Thymus (tissue), 11 donors: ENCODE data around the gene PLXND1. TPM values are rescaled to one million over a fixed set of nuclear protein-coding genes. Genes with fewer than 3 reads are reported as not detected.
A peak's percentile ranks its signal among the peaks of the same experiment; 100 is the strongest.

Experiments used
- DNase-seq, 9 donors: peaks; one replicate each; pipeline ENCODE4 v3.0.0-alpha.2; 2013; ENCODE audit warnings: low spot score in 9 of 9, low read depth in 6 of 9, missing footprints in 1 of 9
- H3K27ac ChIP-seq, 2 donors: one replicate each; pipeline ENCODE4 v1.5.1; 2013; ENCODE audit warnings: control low read depth in 1 of 2, low read depth in 1 of 2, low read length in 1 of 2, mild to moderate bottlenecking in 1 of 2, moderate library complexity in 1 of 2
- H3K27me3 ChIP-seq, 2 donors: one replicate each; pipeline ENCODE4 v1.5.1; 2013; ENCODE audit warnings: low read length in 1 of 2; ENCODE audit not compliant: control insufficient read depth in 2 of 2, insufficient read depth in 1 of 2
- H3K36me3 ChIP-seq, 2 donors: one replicate each; pipeline ENCODE4 v1.5.1; 2013; ENCODE audit warnings: low read length in 1 of 2, mild to moderate bottlenecking in 1 of 2, moderate library complexity in 1 of 2; ENCODE audit not compliant: control insufficient read depth in 2 of 2, insufficient read depth in 2 of 2
- H3K4me1 ChIP-seq, 2 donors: one replicate each; pipeline ENCODE4 v1.5.1; 2013; ENCODE audit warnings: low read length in 2 of 2; ENCODE audit not compliant: control insufficient read depth in 2 of 2, insufficient read depth in 2 of 2
- H3K4me3 ChIP-seq, 2 donors: one replicate each; pipeline ENCODE4 v1.5.1; 2013; ENCODE audit warnings: low read length in 2 of 2, control low read depth in 1 of 2, mild to moderate bottlenecking in 1 of 2
- H3K9me3 ChIP-seq, 2 donors: one replicate each; pipeline ENCODE4 v1.5.1; 2013; ENCODE audit warnings: low read length in 1 of 2, mild to moderate bottlenecking in 1 of 2; ENCODE audit not compliant: control insufficient read depth in 2 of 2, insufficient read depth in 1 of 2
- WGBS: extraction: QIAGEN DNeasy Blood & Tissue Kit; methylation state at CpG from one replicate; pipeline ENCODE4 v1.1.7; 2013; 5-methylcytosine and 5-hydroxymethylcytosine counted together
- polyA plus RNA-seq: library from polyadenylated mRNA; stranded (reverse); fragments of 200-250 nt; gene quantifications from one replicate; pipeline ENCODE4 v1.2.3, GENCODE V29; 2013
- total RNA-seq: library from RNA; stranded (reverse); fragments of 120-200 nt; gene quantifications from one replicate; pipeline ENCODE4 v1.2.4, GENCODE V29; 2013
- donor health status: healthy.

Gene PLXND1
- total and polyA plus RNA-seq, 2 donors: 31.2 to 106 TPM

- H3K36me3 ChIP-seq: peaks cover 10 to 20% of the 10 kb centered on the region in 2 donors
- H3K4me1 ChIP-seq: peaks cover 49 to 98% of the 10 kb centered on the region in 2 donors
- H3K27ac ChIP-seq: peak overlapping the region; percentile 90 to 94
- DNase-seq: no peak
- no peaks in the 10 kb centered on the region for H3K9me3 ChIP-seq
- 53% methylated on average over 10 of the region's 10 CpGs for WGBS
- H3K27me3 ChIP-seq: no peaks in the 10 kb centered on the region
- no peak overlapping the region for H3K4me3 ChIP-seq
Observed at GRCh38 chr3:129594409-129594808, 12.1 kb downstream of the PLXND1 start.

GRCh38 chr3:129593595-129594339 lies 12.7 kb downstream of the PLXND1 start:
- peak overlapping the region; percentile 90 to 94 for H3K27ac ChIP-seq

GRCh38 chr3:129593230-129593594 lies 13.3 kb downstream of the PLXND1 start:
- Histone ChIP-seq H3K27me3 (no peaks in the 10 kb centered on the region), H3K4me3 (peak overlapping the region in 1 of 2 donors; percentile 21), H3K4me1 (peaks cover 45 to 93% of the 10 kb centered on the region in 2 donors), H3K9me3 (no peaks in the 10 kb centered on the region), H3K27ac (peak overlapping the region; percentile 90 to 94), H3K36me3 (peaks cover 18 to 21% of the 10 kb centered on the region in 2 donors)
- no peak for DNase-seq
- whole genome bisulfite sequencing: 64% methylated on average over 8 of the region's 8 CpGs

More at GRCh38 chr3:129593595-129594339, 12.7 kb downstream of the PLXND1 start:
- H3K9me3 ChIP-seq: no peaks in the 10 kb centered on the region
- peak overlapping the region; percentile 6 to 22 for H3K4me3 ChIP-seq
- H3K27me3 ChIP-seq: no peaks in the 10 kb centered on the region
- H3K36me3 ChIP-seq: peaks cover 14 to 21% of the 10 kb centered on the region in 2 donors
- H3K4me1 ChIP-seq: peaks cover 45 to 94% of the 10 kb centered on the region in 2 donors
- peak in 4 of 9 donors; percentile 72 to 82 (median 78) for DNase-seq
- WGBS: 6% methylated on average over 22 of the region's 22 CpGs

GRCh38 chr3:129592381-129593131 lies 13.9 kb downstream of the PLXND1 start:
- WGBS: 13% methylated on average over 26 of the region's 26 CpGs
- DNase-seq: peak in 4 of 9 donors; percentile 54 to 83 (median 69)
- H3K27ac ChIP-seq: peak overlapping the region; percentile 90 to 94
- no peaks in the 10 kb centered on the region for H3K27me3 ChIP-seq
- no peaks in the 10 kb centered on the region for H3K9me3 ChIP-seq
- peaks cover 45 to 87% of the 10 kb centered on the region in 2 donors for H3K4me1 ChIP-seq
- H3K36me3 ChIP-seq: peaks cover 21 to 25% of the 10 kb centered on the region in 2 donors
- peak overlapping the region; percentile 21 to 38 for H3K4me3 ChIP-seq

- no peak overlapping the region for H3K4me3 ChIP-seq
- WGBS: 74% methylated on average over 8 of the region's 8 CpGs
- H3K9me3 ChIP-seq: no peaks in the 10 kb centered on the region
- peaks cover 39 to 81% of the 10 kb centered on the region in 2 donors for H3K4me1 ChIP-seq
- peaks cover 24 to 31% of the 10 kb centered on the region in 2 donors for H3K36me3 ChIP-seq
- H3K27ac ChIP-seq: peak overlapping the region; percentile 61 to 94
- no peak for DNase-seq
- H3K27me3 ChIP-seq: no peaks in the 10 kb centered on the region
Observed at GRCh38 chr3:129591932-129592331, 14.5 kb downstream of the PLXND1 start.

GRCh38 chr3:129590215-129590614 lies 16.3 kb downstream of the PLXND1 start:
- H3K27me3 ChIP-seq: no peaks in the 10 kb centered on the region
- H3K9me3 ChIP-seq: no peaks in the 10 kb centered on the region
- no peak overlapping the region for H3K4me3 ChIP-seq
- H3K27ac ChIP-seq: no peak overlapping the region
- H3K4me1 ChIP-seq: peaks cover 33 to 63% of the 10 kb centered on the region in 2 donors
- 85% methylated on average over 8 of the region's 8 CpGs for WGBS
- peaks cover 37 to 48% of the 10 kb centered on the region in 2 donors for H3K36me3 ChIP-seq
- DNase-seq: no peak

GRCh38 chr3:129587566-129588210 lies 18.8 kb downstream of the PLXND1 start:
- peaks cover 9 to 41% of the 10 kb centered on the region in 2 donors for H3K4me1 ChIP-seq
- no peaks in the 10 kb centered on the region for H3K27me3 ChIP-seq
- H3K27ac ChIP-seq: no peak overlapping the region
- H3K36me3 ChIP-seq: peaks cover 62 to 73% of the 10 kb centered on the region in 2 donors
- no peak overlapping the region for H3K4me3 ChIP-seq
- DNase-seq: no peak
- no peaks in the 10 kb centered on the region for H3K9me3 ChIP-seq
- 97% methylated on average over 10 of the region's 10 CpGs for WGBS

- Histone ChIP-seq H3K27ac (no peak overlapping the region), H3K9me3 (no peaks in the 10 kb centered on the region), H3K27me3 (no peaks in the 10 kb centered on the region), H3K4me1 (peaks cover 3 to 36% of the 10 kb centered on the region in 2 donors), H3K4me3 (no peak overlapping the region), H3K36me3 (peaks cover 69 to 79% of the 10 kb centered on the region in 2 donors)
- WGBS: 93% methylated on average over 17 of the region's 17 CpGs
- DNase-seq: no peak
Observed at GRCh38 chr3:129586746-129587430, 19.6 kb downstream of the PLXND1 start.
